Measurements from ENCODE around the gene CMIP.

Gene CMIP

GRCh38 chr16:81629896-81630634, 185.5 kb downstream of the CMIP start:
- peak; percentile 8 for DNase-seq

GRCh38 chr16:81630635-81631031, 186.0 kb downstream of the CMIP start:
- peak; percentile 81 for DNase-seq

DNA sequence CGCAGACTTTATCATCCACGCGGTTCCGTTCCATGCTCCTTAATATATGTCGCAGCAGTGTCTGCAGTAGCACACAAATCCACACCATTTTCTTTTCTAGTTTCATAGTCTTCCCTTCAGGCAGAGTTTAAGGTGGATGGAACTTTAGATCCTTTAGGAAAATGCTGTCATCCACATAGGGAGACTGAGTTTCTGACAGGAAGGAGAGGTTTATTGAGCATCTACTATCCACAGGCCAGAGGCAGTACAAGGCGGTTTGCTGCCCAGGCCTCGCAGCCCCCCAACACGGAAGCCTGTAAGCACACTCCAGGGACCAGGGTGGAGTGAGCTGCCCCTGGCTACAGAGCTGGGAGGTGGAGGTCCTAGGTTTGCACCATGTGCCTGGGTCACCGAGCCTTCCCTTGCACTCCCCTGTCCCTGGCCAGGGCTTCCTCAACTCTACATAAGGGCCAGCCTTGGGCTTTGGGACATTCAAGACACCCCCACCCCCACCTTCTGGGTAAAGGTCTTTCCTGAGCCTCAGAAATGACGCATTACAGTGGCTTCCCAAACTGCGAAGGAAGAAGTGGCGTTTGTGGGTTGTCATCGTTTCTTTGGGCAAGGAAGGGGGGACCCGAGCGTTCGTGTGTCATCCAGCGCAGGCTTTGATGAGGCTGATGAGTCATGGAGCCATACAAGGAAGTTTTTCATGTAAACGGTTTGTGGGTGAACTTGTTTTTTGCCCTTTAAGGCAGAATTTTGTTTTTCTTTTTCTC, 188.0 kb downstream of the CMIP start:
- no peak for DNase-seq

DNA sequence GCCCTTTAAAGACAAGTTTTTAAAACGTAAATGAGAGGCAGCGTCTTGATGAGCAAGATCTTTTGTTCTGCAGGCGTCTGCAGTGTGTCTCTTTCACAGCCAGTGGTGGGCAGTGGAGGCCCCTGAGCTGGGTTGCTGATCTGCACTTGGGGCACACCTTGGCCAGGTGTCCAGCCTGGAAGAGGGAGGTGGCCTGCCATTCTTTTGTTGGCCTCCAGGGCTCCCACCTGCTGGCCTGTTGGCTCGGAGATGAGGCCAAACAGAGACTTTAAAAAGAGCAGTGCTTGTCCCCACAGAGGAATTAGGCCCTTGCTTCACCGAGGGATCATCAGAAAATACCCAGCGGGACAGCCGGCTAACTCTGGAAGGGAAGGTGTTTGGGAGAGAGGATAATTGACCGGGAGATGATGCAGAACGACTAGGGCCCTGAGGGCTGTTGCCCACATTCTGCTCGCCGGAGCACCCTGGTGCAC, 188.6 kb downstream of the CMIP start:
- no peak for DNase-seq

- no peak for DNase-seq
Observed at GRCh38 chr16:81633680-81634379, 189.2 kb downstream of the CMIP start.

DNA sequence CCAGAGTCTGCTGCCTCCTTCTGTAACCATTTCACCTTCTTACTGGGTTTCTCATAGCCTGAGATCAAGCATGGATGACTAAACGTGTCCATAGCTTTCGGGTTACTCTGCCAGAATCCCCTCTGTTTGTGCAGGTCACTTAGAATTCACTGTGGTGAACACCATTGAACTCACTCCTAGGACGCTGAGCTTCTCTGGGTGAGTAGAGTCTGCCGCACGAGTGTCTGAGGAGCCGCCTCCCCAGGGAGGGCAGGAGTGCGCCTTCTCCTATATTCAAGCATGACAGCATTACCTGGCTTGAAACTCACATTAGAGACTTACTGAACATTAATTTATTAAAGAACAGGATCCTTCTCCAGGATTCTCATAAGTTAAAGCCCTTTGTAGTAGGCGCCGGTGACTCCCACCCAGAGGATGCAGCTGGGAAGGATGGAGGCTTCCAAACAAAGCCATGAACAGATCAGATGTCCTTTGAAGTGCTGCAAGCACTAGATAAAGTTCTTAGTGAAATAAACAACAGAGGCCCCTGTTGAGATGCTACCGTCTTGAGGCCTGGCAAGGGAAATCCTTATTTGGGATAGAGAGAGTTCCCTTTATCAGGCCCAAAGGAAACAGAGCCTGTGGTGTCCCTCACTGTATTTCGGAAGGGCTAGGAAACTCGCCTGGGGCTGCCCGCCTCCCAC, 189.9 kb downstream of the CMIP start:
- peak; percentile 52 for DNase-seq

DNA sequence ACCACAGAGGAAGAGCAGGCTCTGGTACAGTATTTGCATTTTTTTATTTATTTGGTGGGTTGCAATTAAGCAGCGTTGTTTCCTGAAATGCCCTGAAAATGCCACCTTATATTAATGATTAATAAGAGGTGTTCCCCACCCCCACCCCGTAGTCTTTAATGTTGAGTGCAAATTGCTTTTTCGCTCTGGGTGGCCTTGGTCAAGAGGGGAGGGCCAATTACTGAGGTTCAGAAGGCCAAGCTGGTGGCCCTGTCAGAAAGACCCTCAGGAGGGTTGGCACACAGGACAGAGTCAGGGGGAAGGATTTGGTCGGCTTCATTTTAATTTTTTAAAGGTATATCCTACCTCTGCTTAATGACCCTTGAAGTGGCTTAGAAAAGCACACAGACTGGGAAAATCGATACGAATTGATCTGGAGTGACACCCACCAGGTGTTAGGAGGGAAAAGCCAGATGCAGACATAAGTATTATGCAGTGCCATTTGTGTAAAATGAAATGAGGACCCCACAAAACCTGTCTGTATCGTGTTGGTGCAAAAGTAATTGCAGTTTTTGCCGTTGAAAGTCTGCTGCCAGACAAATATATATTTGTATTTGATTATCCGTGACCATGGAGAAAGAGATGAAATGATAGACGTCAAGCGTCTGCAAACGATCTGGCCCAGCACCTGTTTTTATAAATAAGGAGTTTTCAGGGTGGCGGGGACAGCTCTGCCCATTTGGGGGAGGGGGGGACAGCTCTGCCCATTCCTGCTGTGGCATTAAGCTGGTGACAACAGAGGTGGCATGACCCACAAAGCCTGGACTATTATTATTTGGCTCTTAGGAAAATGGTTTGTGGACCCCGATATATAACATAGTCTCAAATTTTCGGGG, 190.7 kb downstream of the CMIP start:
- DNase-seq, result peak; percentile 65

DNA sequence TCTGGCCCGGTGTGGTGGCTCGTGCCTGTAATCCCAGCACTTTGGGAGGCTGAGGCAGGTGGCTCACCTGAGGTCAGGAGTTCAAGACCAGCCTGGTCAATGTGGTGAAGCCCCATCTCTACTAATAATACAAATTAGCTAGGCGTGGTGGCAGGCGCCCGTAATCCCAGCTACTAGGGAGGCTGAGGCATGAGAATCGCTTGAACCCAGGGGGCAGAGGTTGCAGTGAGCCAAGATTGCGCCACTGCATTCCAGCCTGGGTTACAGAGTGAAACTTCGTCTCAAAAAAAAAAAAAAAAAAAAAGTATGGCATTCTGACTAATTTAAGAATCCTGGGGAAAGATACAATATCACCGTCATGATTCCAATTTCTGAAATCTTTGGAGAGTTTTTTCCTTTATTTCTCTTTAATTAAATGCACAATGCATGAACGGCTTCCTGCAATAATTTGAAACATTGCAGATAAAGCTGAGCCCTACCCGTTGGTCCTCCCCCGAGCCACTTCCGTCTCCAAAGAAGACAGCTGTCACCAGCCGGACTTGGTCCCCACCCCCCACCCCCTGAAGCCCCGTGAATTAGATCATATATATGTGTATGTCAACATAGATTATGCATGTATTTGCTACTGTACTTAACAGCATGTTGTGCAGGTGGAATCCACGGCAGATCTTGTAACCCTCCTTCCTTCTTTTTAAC, 191.8 kb downstream of the CMIP start:
- peak; percentile 21 for DNase-seq

- no peak for DNase-seq
Observed at GRCh38 chr16:81637336-81638235, 193.0 kb downstream of the CMIP start.

GRCh38 chr16:81638286-81638945, 193.8 kb downstream of the CMIP start:
- DNase-seq, result no peak

GRCh38 chr16:81639348-81639747, 194.7 kb downstream of the CMIP start:
- no peak for DNase-seq

DNA sequence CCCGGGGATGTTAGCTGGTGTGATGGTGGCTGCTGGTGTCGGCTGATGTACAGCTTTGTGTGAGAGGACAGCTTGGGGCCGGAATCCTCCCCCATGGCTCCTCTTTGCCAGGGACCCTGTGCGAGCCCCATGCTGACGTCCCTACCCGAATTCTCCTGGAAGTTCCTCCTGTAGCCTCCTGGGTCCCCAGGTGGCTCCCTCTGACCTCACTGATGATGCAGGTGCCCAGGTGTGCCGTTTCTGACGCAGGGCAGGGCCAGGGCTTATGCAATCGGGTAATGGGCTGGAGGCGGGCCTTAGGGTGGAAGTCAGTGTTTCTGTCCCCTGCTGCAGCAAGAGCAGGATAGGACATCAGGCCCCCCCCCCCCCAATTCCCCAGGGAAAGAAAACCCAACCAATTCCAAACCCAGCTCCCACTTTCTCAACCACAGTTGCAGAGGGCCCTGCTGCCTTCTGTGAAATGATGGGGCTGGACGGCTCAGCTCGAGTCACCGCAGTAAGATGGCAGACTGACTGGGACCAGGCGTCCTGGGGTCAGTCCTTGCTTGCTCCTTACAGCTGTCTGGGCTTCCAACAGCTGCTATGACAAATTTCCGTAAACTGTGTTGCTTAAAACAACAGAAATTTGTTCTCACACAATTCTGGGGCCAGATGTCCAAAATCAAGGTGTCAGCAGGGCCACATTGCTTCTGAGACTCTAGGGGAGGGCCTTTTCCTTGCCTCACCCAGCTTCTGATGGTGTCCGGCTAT, 195.5 kb downstream of the CMIP start:
- no peak for DNase-seq

DNA sequence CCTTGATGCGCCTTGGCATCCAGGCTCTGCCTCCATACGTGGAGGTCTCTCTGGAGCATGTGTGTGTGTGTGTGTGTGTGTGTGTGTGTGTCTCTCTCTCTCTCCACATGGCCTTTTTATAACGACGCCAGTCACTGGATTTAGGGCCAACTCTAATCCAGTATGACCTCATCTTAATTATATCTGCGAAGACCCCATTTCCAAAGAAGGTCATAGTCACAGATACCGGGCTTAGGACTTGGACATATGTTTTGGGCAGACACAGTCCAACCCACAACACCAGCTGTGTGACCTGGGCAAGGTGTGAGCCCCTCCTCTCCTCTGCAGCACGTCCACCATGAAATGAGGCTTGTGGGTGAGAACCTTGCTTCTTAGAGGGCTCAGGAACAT, 196.1 kb downstream of the CMIP start:
- DNase-seq, result no peak

DNA sequence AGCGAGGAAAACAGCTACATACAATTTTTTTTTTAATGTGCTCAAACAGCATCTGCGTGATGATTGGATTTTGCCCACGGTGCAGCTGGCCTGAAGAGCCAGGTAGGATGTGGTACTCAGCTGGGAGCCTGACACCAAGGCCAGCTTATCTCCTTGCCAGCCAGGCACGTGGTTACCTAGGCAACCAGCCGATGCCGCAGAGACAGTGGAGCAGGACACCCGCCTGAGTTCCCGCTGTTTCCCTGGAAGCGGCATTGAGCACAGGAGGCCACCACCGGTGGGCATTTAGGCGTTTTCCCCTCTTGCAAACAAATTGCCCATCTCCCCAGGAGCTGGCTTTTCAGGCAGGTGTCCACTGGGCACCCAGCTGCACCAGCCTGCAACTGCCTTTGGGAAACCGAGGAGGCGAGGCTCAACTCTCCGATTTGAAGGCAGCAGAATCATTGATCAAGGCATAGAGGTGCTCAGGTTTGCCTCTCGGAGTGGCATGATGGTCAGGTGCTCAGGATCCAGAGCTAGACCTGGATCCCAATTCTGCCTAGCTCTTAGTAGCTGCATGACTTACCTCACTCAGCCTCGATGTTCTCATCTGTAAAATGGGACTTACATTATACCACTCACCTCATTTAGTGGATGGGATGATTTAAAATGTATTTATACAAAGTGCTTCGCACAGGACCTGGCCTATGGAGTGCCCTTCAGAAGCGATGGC, 196.9 kb downstream of the CMIP start:
- DNase-seq, result peak; percentile 88

- DNase-seq, result no peak
Observed at GRCh38 chr16:81642107-81642436, 197.5 kb downstream of the CMIP start.

DNA sequence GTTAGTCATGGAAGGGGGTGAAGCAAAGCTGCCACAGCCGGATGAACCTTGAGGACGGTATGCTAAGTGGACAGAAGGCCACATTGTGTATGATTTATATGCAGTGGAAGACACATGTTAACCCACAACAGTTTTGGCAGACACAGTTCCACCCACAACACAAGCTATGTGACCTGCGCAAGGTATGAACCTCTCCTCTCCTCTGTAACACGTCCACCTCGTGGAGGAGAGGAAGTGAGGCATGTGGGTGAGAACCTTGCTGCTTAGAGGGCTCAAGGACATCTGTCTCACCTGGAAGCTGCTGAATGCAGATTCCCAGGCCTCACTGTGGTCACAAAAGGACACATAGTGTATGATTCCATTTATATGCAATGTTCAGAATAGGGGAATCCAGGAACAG, 198.3 kb downstream of the CMIP start:
- DNase-seq, result no peak

- peak; percentile 96 for DNase-seq
Observed at GRCh38 chr16:81645266-81645694, 200.7 kb downstream of the CMIP start.

DNA sequence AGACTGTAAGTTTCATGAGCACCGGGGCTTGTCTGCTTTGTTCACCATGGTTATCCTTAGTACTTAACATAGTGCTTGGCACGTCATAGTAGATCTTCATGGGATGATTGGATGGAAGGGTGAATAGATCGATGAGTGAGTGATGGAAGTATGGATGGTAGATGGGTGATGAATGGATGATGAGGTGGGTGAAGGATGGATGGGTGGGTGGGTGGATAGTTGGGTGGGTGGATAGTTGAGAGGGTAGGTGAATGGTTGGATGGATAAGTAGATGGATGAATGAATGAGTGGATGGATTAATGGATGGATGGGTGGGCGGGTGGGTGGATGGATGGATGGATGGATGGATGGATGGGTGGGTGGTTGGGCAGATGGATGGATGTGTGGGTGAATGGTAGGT, 201.3 kb downstream of the CMIP start:
- peak; percentile 57 for DNase-seq
